ENCODE data around the gene SLC25A23. TPM values are rescaled to one million over a fixed set of nuclear protein-coding genes. Genes with fewer than 3 reads are reported as not detected.

Gene SLC25A23
- total RNA-seq, 1 donor from 2014 or later: 30.2 TPM

- no peak overlapping the region for H3K27ac Mint-ChIP-seq (ENCODE audit: unreplicated experiment)
- H3K4me1 Mint-ChIP-seq (ENCODE audit: low read depth, unreplicated experiment): peaks cover 1% of the 10 kb centered on the region
- DNase-seq: no peak
- H3K9me3 Mint-ChIP-seq (ENCODE audit: unreplicated experiment): peaks cover 2% of the 10 kb centered on the region
- peaks cover 3% of the 10 kb centered on the region for H3K27me3 Mint-ChIP-seq (ENCODE audit: unreplicated experiment)
- no peaks in the 10 kb centered on the region for H3K36me3 Mint-ChIP-seq (ENCODE audit: unreplicated experiment)
- no peak for TF ChIP-seq CTCF (IDR thresholded peaks at IDR 0.05; ENCODE audit: partially characterized antibody, unreplicated experiment)
- H3K4me3 Mint-ChIP-seq (ENCODE audit: unreplicated experiment): no peak overlapping the region
Observed at GRCh38 chr19:6414793-6415590, 44.6 kb downstream of the SLC25A23 start.

- no peaks in the 10 kb centered on the region for H3K36me3 Mint-ChIP-seq (ENCODE audit: unreplicated experiment)
- no peak overlapping the region for H3K4me3 Mint-ChIP-seq (ENCODE audit: unreplicated experiment)
- H3K4me1 Mint-ChIP-seq (ENCODE audit: low read depth, unreplicated experiment): peaks cover 1% of the 10 kb centered on the region
- no peak for TF ChIP-seq CTCF (IDR thresholded peaks at IDR 0.05; ENCODE audit: partially characterized antibody, unreplicated experiment)
- no peak overlapping the region for H3K27ac Mint-ChIP-seq (ENCODE audit: unreplicated experiment)
- peak; percentile 35 for DNase-seq
- peaks cover 3% of the 10 kb centered on the region for H3K27me3 Mint-ChIP-seq (ENCODE audit: unreplicated experiment)
- peaks cover 2% of the 10 kb centered on the region for H3K9me3 Mint-ChIP-seq (ENCODE audit: unreplicated experiment)
Observed at GRCh38 chr19:6413721-6414643, 45.6 kb downstream of the SLC25A23 start.

GRCh38 chr19:6413291-6413690 is 46.3 kb downstream of the SLC25A23 start:
- no peak for TF ChIP-seq CTCF (IDR thresholded peaks at IDR 0.05; ENCODE audit: partially characterized antibody, unreplicated experiment)
- no peak overlapping the region for H3K4me3 Mint-ChIP-seq (ENCODE audit: unreplicated experiment)
- no peak overlapping the region for H3K27ac Mint-ChIP-seq (ENCODE audit: unreplicated experiment)
- no peak for DNase-seq
- H3K36me3 Mint-ChIP-seq (ENCODE audit: unreplicated experiment): no peaks in the 10 kb centered on the region
- H3K4me1 Mint-ChIP-seq (ENCODE audit: low read depth, unreplicated experiment): peaks cover 1% of the 10 kb centered on the region
- H3K9me3 Mint-ChIP-seq (ENCODE audit: unreplicated experiment): peaks cover 2% of the 10 kb centered on the region
- H3K27me3 Mint-ChIP-seq (ENCODE audit: unreplicated experiment): peaks cover 3% of the 10 kb centered on the region

GRCh38 chr19:6412447-6413091 is 47.0 kb downstream of the SLC25A23 start:
- no peak overlapping the region for H3K27ac Mint-ChIP-seq (ENCODE audit: unreplicated experiment)
- no peak overlapping the region for H3K4me3 Mint-ChIP-seq (ENCODE audit: unreplicated experiment)
- peak; percentile 53 for TF ChIP-seq CTCF (IDR thresholded peaks at IDR 0.05; ENCODE audit: partially characterized antibody, unreplicated experiment)
- DNase-seq: peak; percentile 34
- peaks cover 1% of the 10 kb centered on the region for H3K4me1 Mint-ChIP-seq (ENCODE audit: low read depth, unreplicated experiment)
- no peaks in the 10 kb centered on the region for H3K36me3 Mint-ChIP-seq (ENCODE audit: unreplicated experiment)
- peaks cover 3% of the 10 kb centered on the region for H3K27me3 Mint-ChIP-seq (ENCODE audit: unreplicated experiment)
- H3K9me3 Mint-ChIP-seq (ENCODE audit: unreplicated experiment): peaks cover 2% of the 10 kb centered on the region
